IgD-negative memory B cell (primary cell): ENCODE data around the gene ATP5PB. TPM values are rescaled to one million over a fixed set of nuclear protein-coding genes. Genes with fewer than 3 reads are reported as not detected.

Experiments
- H3K27ac Mint-ChIP-seq, 3 donors: one replicate each; pipeline ENCODE4 v1.8.0; 2020 to 2022; ENCODE audit warnings: mild to moderate bottlenecking in 3 of 3, mixed read lengths in 3 of 3, moderate library complexity in 1 of 3
- H3K27me3 Mint-ChIP-seq: one replicate; pipeline ENCODE4 v1.8.0; 2021; ENCODE audit warnings: mixed read lengths
- H3K36me3 Mint-ChIP-seq: one replicate; pipeline ENCODE4 v1.8.0; 2020; ENCODE audit warnings: mild to moderate bottlenecking, mixed read lengths
- H3K4me1 Mint-ChIP-seq, 3 donors: one replicate each; pipeline ENCODE4 v1.8.0; 2020 to 2022; ENCODE audit warnings: mixed read lengths in 3 of 3, mild to moderate bottlenecking in 1 of 3
- H3K4me3 Mint-ChIP-seq, 4 donors: one replicate each; pipeline ENCODE4 v1.8.0; 2020 to 2022; ENCODE audit warnings: mild to moderate bottlenecking in 4 of 4, mixed read lengths in 4 of 4, moderate library complexity in 3 of 4
- H3K9me3 Mint-ChIP-seq, 3 donors: one replicate each; pipeline ENCODE4 v1.8.0; 2020 to 2021; ENCODE audit warnings: mixed read lengths in 3 of 3, mild to moderate bottlenecking in 1 of 3
- polyA plus RNA-seq: library from polyadenylated mRNA; unstranded; fragments of 300-500 nt; fragmentation: Illumina TruSeq; gene quantifications from one replicate; pipeline ENCODE4 v1.2.3, GENCODE V29; 2021

Gene ATP5PB
- polyA plus RNA-seq, 1 donor from 2014 or later, result 390 TPM

GRCh38 chr1:111461765-111462164 is 12.5 kb downstream of the ATP5PB start:
- H3K36me3 Mint-ChIP-seq, result peaks cover 13% of the 10 kb centered on the region
- H3K27me3 Mint-ChIP-seq, result no peaks in the 10 kb centered on the region
- H3K4me3 Mint-ChIP-seq, result no peak overlapping the region
- H3K27ac Mint-ChIP-seq, result peak overlapping the region in 1 of 3 donors; percentile 29
- peaks cover 2 to 18% (median 3%) of the 10 kb centered on the region in 3 donors for H3K4me1 Mint-ChIP-seq
- no peaks in the 10 kb centered on the region for H3K9me3 Mint-ChIP-seq

GRCh38 chr1:111462370-111463028 is 13.2 kb downstream of the ATP5PB start:
- H3K4me1 Mint-ChIP-seq, result peaks cover 2 to 18% (median 3%) of the 10 kb centered on the region in 3 donors
- peak overlapping the region in 1 of 3 donors; percentile 29 for H3K27ac Mint-ChIP-seq
- H3K4me3 Mint-ChIP-seq, result no peak overlapping the region
- no peaks in the 10 kb centered on the region for H3K9me3 Mint-ChIP-seq
- peaks cover 13% of the 10 kb centered on the region for H3K36me3 Mint-ChIP-seq
- H3K27me3 Mint-ChIP-seq, result no peaks in the 10 kb centered on the region

DNA sequence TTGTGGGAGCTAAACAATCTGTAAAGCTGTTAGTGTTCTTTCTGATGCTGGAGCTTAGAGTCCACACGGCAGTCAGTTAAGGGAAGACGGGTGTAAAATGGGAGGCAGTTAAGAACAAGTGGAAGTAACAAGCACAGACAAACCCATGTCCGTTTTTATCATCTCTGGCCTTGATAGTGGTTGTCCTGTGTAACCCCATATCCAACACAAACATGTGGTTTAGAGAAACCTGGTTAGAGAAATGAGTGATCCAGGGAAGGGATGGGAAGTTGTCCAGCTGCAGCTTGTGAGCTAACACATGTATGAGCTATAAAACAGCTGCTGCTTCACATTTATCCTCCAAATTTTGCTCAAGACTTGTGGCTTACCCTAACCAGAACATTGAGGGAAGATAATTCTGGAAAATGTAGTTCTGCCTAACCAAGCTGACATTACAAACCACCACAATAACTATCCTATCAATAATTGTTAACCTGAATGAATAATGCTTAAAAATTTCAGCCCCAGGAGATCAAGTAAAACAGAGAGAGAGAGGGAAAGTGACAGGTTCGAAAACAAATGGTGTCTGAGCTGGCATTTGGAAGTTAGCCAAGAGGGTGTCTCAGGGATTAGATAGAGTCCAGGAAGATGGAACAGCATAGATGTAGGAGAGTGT is 13.9 kb downstream of the ATP5PB start:
- H3K36me3 Mint-ChIP-seq, result peaks cover 9% of the 10 kb centered on the region
- H3K27me3 Mint-ChIP-seq, result no peaks in the 10 kb centered on the region
- no peaks in the 10 kb centered on the region for H3K9me3 Mint-ChIP-seq

DNA sequence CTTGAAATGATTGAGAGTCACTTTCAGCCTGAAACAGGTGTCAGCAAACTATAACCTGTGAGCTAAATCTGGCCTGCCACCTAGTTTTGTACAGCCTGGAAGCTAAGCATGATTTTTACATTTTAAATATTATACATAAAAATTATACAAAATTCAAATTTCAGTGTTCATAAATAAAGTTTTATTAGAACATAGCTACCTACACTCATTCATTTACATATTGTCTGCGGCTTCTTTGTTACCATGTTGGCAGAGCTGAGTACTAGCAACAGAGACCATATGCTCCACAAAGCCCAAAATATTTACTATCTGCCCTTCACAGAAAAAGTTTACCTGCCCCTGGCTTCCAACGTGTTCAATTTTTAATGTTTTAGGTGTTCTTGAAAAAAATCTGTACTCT is 16.5 kb downstream of the ATP5PB start:
- H3K9me3 Mint-ChIP-seq, result no peaks in the 10 kb centered on the region
- H3K27me3 Mint-ChIP-seq, result no peaks in the 10 kb centered on the region
- H3K4me1 Mint-ChIP-seq, result peaks cover 2 to 16% (median 3%) of the 10 kb centered on the region in 3 donors
- no peak overlapping the region for H3K4me3 Mint-ChIP-seq
- no peak overlapping the region for H3K27ac Mint-ChIP-seq
- peaks cover 8% of the 10 kb centered on the region for H3K36me3 Mint-ChIP-seq

More for the DNA sequence above, 13.9 kb downstream of the ATP5PB start:
- H3K27ac Mint-ChIP-seq, result peak overlapping the region in 2 of 3 donors; percentile 8 to 13
- peaks cover 2 to 18% (median 3%) of the 10 kb centered on the region in 3 donors for H3K4me1 Mint-ChIP-seq
- H3K4me3 Mint-ChIP-seq, result no peak overlapping the region

- Mint-ChIP-seq H3K4me3 (no peak overlapping the region), H3K27me3 (no peaks in the 10 kb centered on the region), H3K4me1 (peaks cover 2 to 15% (median 3%) of the 10 kb centered on the region in 3 donors), H3K9me3 (no peaks in the 10 kb centered on the region), H3K36me3 (peaks cover 8% of the 10 kb centered on the region), H3K27ac (no peak overlapping the region)
Observed at GRCh38 chr1:111466480-111466879, 17.2 kb downstream of the ATP5PB start.

- Mint-ChIP-seq H3K27me3 (no peaks in the 10 kb centered on the region), H3K36me3 (peaks cover 6% of the 10 kb centered on the region), H3K9me3 (no peaks in the 10 kb centered on the region), H3K27ac (peak overlapping the region in 1 of 3 donors; percentile 79), H3K4me3 (peak overlapping the region in 1 of 4 donors; percentile 33), H3K4me1 (peaks cover 7 to 17% (median 9%) of the 10 kb centered on the region in 3 donors)
Observed at GRCh38 chr1:111467865-111468716, 18.8 kb downstream of the ATP5PB start.

- peaks cover 7 to 15% (median 8%) of the 10 kb centered on the region in 3 donors for H3K4me1 Mint-ChIP-seq
- peak overlapping the region in 1 of 3 donors; percentile 79 for H3K27ac Mint-ChIP-seq
- no peaks in the 10 kb centered on the region for H3K27me3 Mint-ChIP-seq
- H3K36me3 Mint-ChIP-seq, result peaks cover 2% of the 10 kb centered on the region
- H3K4me3 Mint-ChIP-seq, result peak overlapping the region in 1 of 4 donors; percentile 33
- no peaks in the 10 kb centered on the region for H3K9me3 Mint-ChIP-seq
Observed at GRCh38 chr1:111468717-111469100, 19.4 kb downstream of the ATP5PB start.

DNA sequence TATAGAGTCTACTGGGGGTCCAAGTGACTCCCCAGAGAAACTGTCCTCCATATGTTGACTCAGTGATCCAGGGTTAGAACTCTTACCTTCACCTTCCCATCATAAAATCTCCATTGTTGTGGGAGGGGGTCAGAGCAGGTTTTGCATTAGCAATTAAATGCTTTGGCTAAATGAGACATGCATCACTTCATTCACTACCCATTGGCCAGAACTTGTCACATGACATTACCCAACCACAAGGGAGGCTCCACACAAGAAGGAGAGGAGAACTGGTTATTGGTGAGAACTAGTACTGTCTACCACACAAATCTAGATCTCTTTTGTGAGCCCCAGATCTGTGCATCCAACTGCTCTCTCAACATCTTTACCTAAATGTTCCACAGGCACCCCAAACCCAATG is 20.3 kb downstream of the ATP5PB start:
- no peaks in the 10 kb centered on the region for H3K27me3 Mint-ChIP-seq
- peaks cover 8 to 15% (median 9%) of the 10 kb centered on the region in 3 donors for H3K4me1 Mint-ChIP-seq
- no peaks in the 10 kb centered on the region for H3K36me3 Mint-ChIP-seq
- no peaks in the 10 kb centered on the region for H3K9me3 Mint-ChIP-seq
- H3K4me3 Mint-ChIP-seq, result no peak overlapping the region
- H3K27ac Mint-ChIP-seq, result no peak overlapping the region

DNA sequence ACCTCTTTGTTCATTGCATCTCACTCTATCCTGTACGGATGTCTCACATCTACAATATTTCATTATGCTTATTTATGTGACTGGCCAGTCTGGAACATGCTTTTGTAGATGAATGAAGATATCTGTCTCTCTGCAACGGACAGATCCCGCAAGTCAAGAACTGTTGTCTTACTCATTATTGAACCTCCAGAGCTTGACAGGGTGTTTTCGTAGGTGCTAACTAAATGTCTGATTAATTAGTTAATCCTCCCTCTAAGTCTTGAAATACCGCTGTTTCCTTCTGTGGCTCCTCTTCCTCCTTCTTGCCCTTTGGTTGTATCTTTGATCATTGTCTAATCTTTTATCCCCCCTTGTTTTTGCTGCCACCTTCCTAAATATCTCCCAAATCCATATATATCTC is 21.3 kb downstream of the ATP5PB start:
- Mint-ChIP-seq H3K27ac (no peak overlapping the region), H3K4me1 (peaks cover 14 to 15% (median 15%) of the 10 kb centered on the region in 3 donors), H3K27me3 (no peaks in the 10 kb centered on the region), H3K4me3 (no peak overlapping the region), H3K36me3 (no peaks in the 10 kb centered on the region), H3K9me3 (no peaks in the 10 kb centered on the region)

DNA sequence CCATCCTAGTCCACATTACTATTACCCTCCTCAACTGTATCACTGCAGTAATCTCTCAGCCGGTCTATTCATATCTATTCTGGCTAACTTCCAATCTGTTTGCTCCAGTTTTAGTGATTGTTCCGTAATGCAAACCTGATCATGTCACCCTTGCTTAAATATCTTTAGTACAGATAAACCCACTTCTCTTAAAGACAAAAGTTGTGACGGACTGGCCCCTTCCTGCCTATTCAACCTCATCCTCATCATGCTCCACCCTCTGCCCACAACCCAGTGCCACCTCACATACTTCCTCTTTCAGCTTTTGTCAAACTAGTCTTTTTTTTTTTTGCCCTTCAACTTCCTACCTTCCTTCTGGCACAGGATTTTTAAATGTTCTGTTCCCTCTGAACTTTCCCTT is 21.7 kb downstream of the ATP5PB start:
- no peak overlapping the region for H3K27ac Mint-ChIP-seq
- H3K36me3 Mint-ChIP-seq, result no peaks in the 10 kb centered on the region
- no peaks in the 10 kb centered on the region for H3K9me3 Mint-ChIP-seq
- peaks cover 16 to 20% (median 19%) of the 10 kb centered on the region in 3 donors for H3K4me1 Mint-ChIP-seq
- H3K27me3 Mint-ChIP-seq, result no peaks in the 10 kb centered on the region
- no peak overlapping the region for H3K4me3 Mint-ChIP-seq

GRCh38 chr1:111471538-111471937 is 22.3 kb downstream of the ATP5PB start:
- H3K4me3 Mint-ChIP-seq, result no peak overlapping the region
- no peak overlapping the region for H3K27ac Mint-ChIP-seq

GRCh38 chr1:111474106-111474505 is 24.8 kb downstream of the ATP5PB start:
- Mint-ChIP-seq H3K4me3 (peak overlapping the region; percentile 86 to 94 (median 94)), H3K27ac (peak overlapping the region; percentile 85 to 97 (median 97)), H3K27me3 (no peaks in the 10 kb centered on the region), H3K9me3 (no peaks in the 10 kb centered on the region), H3K4me1 (peaks cover 36 to 44% (median 39%) of the 10 kb centered on the region in 3 donors), H3K36me3 (peaks cover 6% of the 10 kb centered on the region)

More at GRCh38 chr1:111471538-111471937, 22.3 kb downstream of the ATP5PB start:
- Mint-ChIP-seq H3K4me1 (peaks cover 19 to 25% (median 22%) of the 10 kb centered on the region in 3 donors), H3K9me3 (no peaks in the 10 kb centered on the region), H3K36me3 (no peaks in the 10 kb centered on the region), H3K27me3 (no peaks in the 10 kb centered on the region)

GRCh38 chr1:111474521-111474920 is 25.3 kb downstream of the ATP5PB start:
- Mint-ChIP-seq H3K4me3 (peak overlapping the region; percentile 86 to 94 (median 90)), H3K27me3 (no peaks in the 10 kb centered on the region), H3K9me3 (no peaks in the 10 kb centered on the region), H3K27ac (peak overlapping the region; percentile 84 to 97 (median 85)), H3K4me1 (peaks cover 36 to 44% (median 39%) of the 10 kb centered on the region in 3 donors), H3K36me3 (peaks cover 6% of the 10 kb centered on the region)

DNA sequence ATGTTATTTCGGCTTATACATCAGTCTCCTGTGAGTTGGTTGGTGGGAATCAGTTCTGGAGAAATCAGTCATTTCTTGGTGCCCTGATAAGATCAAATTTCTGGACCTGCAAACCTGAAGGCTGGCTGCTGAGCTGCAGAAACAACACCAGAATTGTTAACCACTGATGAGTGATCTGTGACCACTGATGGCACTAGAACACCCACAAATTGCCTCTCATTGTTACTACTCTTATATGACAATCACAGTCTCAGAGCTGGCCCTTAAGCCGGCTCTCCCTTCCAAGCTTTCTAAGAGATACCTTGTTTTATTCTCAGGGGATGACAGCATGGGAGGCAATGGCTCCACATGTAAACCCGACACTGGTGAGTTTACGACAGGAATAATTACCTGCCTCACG is 26.4 kb downstream of the ATP5PB start:
- peaks cover 40 to 52% (median 42%) of the 10 kb centered on the region in 3 donors for H3K4me1 Mint-ChIP-seq
- H3K4me3 Mint-ChIP-seq, result peak overlapping the region; percentile 60 to 94 (median 86)
- H3K27ac Mint-ChIP-seq, result peak overlapping the region; percentile 81 to 94 (median 84)
- no peaks in the 10 kb centered on the region for H3K9me3 Mint-ChIP-seq
- no peaks in the 10 kb centered on the region for H3K27me3 Mint-ChIP-seq
- H3K36me3 Mint-ChIP-seq, result peaks cover 6% of the 10 kb centered on the region

DNA sequence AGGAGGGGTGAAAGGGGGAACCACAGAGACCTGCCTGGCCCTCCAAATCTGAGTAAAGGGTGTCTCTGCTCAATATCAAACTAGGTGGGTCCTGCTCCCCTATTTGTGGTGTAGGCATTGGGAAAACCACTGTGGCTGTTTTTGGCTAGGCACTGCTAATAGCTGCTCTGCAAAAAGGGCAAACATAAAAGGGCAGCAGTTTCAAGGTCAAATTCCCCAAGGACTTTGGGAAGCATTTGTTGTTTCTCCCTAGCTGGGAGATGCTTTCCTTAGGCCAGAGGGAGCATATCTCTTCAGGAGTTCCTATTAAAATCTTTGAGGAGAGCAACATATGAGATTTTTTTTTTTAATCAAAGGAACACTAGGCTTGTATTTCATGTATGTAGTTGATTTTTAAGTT is 26.9 kb downstream of the ATP5PB start:
- Mint-ChIP-seq H3K36me3 (peaks cover 6% of the 10 kb centered on the region), H3K27ac (peak overlapping the region; percentile 81 to 94 (median 84)), H3K4me3 (peak overlapping the region; percentile 59 to 94 (median 74)), H3K9me3 (no peaks in the 10 kb centered on the region), H3K27me3 (no peaks in the 10 kb centered on the region), H3K4me1 (peaks cover 43 to 53% (median 45%) of the 10 kb centered on the region in 3 donors)
